Islet of Langerhans (tissue), 1 donor: Measurements from ENCODE around the gene SPI1.

ENCODE experiments used
- FAIRE-seq: peaks from one replicate; lab custom pipeline; 2011; peaks lifted over from hg19 to GRCh38; lab: Jason Lieb, UNC

The SPI1 gene

DNA sequence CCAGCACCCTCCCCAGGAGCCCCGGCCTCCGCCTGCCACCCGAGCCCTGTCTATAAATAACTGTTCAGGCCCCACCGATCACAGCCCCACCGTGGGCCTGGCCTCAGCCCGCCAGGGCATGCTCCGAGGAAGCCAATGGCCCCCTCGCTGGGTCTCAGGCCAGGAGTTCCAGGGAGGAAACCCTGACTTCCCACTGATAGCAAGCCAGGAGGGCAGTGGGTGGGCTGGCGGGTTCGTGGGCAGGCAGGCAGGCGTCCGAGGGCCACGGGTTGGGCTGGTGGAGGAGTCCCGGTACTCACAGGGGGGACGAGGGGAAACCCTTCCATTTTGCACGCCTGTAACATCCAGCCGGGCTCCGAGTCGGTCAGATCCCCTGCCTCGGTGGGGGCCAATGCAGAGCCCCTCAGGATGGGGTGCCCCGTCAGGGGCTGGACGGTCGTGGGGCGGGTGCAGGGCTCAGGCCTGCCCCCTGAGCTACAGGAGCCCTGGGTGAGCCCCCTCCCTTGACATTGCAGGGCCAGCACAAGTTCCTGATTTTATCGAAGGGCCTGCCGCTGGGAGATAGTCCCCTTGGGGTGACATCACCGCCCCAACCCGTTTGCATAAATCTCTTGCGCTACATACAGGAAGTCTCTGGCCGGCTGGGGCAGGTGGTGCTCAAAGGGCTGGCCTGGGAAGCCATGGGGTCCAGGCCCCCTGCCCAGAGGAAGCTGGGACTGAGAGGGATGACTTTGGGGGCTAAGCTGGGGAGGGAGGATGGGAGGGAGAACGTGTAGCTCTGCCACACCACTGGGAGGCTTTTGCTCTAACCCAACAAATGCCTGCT lies at the start of gene SPI1:
Gene SPI1 (minus strand): TSS at position 538 of the 826 bp plus-strand sequence. CDS start 194 bp downstream, at position 344.
- FAIRE-seq = no peak

DNA sequence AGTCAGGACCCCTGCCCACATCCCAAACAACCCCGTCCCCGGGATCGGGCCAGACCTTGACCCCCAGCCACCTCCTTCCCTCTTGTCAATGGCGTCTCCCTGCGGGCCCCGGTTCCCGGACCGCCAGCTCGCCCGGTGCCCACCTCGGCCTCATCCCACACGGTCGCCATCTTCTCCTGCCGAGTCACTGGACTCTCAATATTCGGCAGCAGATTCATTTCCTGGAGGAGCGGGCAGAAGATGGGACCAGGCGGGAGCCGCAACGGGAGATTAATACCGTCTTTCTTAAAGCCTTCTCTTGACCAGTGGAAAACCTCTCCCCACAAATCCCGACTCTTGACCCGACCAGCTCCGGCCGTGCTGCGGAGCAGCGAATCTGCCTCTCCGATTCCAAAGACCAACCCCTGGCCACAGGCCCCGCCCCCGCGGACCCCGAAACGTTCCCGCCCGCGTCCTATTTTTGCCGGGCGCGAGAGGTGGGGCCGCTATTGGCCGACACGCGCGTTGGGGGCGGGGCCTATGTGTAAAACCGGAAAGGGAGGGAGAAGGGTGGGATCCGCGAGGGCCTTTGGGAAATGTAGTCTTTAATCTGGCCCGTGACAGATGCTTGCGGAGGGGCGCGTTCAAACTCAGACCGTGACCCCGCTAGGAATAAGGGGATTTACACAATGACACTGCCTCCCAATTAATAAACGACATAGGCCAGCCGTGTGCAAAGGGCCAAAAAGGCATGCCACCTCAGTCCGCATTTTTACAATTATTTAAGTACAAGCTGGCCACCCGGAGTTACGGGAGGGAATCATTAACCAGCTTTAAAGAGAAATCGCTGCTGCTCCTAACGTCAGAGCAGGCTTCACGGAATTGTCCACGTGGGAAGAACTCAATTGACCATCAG lies 48.0 kb upstream of the SPI1 start, which contains the start of gene PSMC3:
Gene PSMC3 (minus strand): TSS at position 378 of the 895 bp plus-strand sequence. CDS start 160 bp downstream, at position 218.
- FAIRE-seq = peak; percentile 81

DNA sequence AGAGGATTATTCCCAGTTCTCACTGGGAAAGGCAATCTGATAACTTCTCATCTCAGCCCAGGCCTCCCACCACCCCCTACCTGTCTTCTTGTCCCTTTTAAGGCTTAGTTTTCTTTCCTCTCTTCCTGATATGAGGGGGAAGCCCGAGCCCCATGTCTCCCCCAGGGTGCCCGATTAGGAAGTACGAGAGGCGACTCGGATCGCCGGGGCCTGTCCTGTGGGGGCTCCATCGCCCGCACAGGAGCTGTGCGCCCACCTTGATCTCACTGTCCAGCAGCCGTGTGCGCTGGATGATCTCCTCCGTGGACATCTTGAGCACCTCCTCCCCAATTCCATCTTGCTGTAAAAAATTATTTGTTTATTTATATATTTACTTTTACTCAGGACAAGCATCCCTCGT lies 47.3 kb upstream of the SPI1 start:
- no peak for FAIRE-seq

DNA sequence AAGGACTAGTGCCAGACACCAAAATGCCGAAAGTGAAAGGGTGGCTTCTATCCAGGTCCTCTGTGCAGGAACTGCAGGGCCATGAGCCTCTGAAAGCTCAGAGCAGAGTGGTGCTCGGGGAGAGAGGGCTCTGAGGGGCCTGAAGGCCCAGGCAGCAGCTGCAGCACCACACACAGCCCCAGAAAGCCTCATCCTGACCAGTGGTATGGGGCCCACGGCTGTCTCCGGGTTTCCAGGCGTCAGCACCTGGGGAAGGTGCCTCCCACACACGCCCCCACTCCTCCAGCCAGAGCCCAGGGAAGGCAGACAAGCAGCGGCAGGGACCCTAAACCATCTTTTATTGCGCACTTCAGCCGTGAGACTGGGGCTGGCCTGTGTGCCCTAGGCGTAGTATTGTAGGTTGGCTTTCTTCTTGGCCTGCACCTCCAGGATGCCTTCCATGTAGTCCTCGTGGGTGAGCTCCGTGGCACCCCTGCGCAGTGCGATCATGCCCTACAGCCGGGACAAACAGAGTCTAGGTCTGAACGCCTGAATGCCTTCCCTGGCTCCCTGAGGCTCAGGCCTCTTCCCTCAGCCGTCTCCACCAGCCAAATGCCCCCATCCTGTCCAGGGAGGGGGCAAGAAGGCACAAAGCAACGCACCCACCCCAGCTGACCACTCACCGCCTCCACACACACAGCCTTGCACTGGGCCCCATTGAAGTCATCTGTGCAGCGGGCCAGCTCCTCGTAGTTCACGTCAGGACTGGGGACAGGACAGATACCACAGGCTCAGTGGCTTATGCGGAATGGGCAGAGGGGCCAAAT lies 40.3 kb upstream of the SPI1 start:
- no peak for FAIRE-seq

DNA sequence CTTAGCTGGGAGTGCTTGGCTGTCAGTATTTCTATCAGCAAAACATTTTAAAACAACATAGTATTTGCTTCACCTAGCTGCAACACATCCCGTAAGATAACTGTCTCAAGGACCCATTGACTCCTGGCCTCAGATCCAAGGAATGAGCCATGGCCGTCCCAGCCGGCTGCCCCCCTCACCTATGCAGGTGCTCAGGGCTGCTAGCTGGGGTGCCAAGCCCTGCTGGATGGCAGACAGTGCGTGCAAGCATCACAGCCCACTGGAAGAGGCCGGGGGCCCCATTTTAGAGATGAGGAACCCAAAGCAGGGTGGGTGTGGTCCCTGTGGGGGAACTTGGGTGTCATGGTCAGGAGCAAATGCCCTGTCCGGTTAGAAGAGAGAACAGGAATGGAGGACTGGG lies 39.4 kb upstream of the SPI1 start:
- no peak for FAIRE-seq

DNA sequence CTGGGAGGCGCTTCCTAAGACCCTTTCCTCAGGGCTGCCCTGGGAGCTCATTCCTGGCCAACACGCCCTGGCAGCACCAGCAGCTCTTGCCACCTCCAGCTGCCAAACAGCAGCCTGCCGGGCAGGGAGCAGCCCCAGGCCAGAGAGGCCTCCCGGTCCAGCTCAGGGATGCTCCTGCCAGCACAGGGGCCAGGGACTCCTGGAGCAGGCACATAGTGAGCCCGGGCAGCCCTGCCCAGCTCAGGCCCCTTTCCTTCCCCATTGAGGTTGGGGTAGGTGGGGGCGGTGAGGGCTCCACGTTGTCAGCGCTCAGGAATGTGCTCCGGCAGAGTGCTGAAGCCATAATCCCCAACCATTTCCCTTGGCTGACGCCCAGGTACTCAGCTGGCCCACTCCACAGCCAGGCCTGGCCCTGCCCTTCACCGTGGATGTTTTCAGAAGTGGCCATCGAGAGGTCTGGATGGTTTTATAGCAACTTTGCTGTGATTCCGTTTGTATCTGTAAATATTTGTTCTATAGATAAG lies 37.7 kb upstream of the SPI1 start:
- FAIRE-seq = no peak

DNA sequence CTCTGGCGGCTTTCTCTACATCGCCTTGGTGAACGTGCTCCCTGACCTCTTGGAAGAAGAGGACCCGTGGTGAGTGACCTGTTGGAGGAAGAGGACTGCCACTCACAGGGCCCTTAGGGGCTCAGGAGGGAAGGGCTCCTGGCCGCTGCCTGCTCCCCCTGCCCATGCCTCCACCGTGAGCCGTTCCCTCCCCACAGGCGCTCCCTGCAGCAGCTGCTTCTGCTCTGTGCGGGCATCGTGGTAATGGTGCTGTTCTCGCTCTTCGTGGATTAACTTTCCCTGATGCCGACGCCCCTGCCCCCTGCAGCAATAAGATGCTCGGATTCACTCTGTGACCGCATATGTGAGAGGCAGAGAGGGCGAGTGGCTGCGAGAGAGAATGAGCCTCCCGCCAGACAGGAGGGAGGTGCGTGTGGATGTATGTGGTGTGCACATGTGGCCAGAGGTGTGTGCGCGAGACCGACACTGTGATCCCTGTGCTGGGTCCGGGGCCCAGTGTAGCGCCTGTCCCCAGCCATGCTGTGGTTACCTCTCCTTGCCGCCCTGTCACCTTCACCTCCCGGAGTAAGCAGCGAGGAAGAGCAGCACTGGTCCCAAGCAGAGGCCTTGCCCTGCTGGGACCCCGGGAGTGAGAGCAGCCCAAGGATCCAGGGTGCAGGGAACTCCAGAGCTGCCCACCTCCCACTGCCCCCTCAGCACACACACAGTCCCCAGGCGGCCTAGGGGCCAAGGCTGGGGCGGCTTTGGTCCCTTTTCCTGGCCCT lies 36.9 kb upstream of the SPI1 start:
- FAIRE-seq = no peak

DNA sequence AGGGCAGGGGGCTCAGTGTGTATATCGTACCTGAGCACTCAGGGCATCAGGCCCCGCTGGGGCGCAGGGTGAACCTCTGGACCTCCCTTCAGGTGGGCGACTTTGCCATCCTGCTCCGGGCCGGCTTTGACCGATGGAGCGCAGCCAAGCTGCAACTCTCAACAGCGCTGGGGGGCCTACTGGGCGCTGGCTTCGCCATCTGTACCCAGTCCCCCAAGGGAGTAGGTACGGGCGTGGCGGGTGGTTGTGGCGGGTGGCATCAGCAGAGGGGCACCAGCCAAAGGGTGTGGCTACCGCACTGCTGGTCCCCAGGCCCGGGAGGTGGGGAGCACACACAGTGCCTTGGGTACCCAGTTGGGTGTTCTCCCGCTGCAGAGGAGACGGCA lies 36.3 kb upstream of the SPI1 start:
- no peak for FAIRE-seq

DNA sequence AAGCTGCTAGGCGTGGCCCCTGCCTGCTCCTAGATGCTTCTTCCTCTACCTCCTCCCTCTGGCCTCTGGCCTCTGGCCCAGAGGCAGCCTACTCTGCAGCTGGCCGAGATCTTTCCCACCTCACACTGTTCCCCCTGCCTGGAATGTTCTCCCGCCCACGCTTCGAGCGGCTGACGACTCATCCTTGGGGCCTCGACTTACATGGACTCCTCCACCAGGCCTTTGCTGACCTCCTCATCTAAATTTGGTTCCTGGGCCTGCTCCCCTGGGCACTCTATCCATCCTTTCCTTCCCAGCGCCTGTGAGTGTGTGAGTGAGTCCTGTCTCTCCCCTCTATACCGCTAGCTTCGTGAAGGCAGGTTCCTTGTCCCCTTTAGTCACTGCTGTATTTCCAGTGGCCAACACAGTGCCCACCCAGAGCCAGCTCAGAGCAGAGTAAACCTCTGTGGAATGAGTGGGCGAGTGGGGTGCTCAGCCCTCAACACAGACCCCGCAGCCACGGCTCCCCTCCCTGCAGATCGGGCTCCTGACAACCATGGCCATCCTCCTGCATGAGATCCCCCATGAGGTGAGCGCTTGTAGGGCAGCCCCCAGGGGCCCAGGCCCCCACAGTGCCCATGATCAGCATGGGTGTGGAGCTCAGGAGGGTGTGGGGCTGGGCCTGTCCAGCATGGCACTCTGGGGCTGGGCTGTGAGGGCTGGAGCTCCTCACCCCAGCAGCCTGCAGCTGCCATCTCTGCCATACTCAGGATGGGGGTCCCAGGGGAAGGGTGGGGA lies 35.7 kb upstream of the SPI1 start:
- no peak for FAIRE-seq

DNA sequence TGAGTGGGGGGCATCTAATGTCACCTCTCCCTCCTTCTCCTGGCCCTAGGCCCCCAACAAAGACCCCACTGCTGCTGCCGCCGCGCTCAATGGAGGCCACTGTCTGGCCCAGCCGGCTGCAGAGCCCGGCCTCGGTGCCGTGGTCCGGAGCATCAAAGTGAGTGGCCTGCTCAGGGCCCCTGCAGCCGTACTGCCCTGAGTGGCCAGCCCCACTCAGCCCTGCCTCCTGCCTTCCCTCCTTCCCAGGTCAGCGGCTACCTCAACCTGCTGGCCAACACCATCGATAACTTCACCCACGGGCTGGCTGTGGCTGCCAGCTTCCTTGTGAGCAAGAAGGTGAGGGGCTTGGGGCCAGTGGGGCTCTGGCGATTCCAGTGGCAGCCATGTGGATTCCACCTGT lies 35.0 kb upstream of the SPI1 start:
- no peak for FAIRE-seq

DNA sequence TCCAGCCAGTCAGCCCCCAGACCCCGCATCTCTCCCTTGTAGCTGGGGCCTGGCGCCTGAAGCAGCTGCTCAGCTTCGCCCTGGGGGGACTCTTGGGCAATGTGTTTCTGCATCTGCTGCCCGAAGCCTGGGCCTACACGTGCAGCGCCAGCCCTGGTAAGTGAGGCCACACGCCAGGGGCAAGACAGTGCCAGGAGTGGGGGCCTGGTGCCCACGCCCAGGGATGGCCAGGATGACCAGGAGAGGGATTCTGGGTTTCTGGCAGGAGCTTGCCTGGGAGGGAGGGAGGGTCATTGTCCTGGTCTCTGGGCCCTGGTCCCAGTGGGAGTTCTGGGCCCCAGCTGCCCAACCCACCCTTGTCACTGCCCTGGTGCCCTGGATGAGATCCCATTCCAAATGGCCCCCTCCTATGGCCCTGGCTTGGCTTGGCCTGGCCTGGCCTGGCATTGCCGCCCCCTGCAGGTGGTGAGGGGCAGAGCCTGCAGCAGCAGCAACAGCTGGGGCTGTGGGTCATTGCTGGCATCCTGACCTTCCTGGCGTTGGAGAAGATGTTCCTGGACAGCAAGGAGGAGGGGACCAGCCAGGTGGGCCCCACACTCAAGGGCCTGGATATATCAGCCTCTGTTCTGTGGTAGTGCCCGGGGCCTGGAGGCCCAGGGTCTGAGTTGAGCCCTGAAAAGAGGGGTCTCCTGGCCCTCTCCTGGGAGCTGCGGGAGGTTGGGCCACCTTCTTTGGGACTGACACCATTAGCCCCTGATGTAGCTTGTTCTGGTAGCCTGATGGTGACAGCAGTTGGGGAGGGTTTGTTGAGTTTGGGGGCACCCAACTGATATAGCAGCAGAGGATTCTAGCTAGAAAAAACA lies 33.8 kb upstream of the SPI1 start:
- no peak for FAIRE-seq

DNA sequence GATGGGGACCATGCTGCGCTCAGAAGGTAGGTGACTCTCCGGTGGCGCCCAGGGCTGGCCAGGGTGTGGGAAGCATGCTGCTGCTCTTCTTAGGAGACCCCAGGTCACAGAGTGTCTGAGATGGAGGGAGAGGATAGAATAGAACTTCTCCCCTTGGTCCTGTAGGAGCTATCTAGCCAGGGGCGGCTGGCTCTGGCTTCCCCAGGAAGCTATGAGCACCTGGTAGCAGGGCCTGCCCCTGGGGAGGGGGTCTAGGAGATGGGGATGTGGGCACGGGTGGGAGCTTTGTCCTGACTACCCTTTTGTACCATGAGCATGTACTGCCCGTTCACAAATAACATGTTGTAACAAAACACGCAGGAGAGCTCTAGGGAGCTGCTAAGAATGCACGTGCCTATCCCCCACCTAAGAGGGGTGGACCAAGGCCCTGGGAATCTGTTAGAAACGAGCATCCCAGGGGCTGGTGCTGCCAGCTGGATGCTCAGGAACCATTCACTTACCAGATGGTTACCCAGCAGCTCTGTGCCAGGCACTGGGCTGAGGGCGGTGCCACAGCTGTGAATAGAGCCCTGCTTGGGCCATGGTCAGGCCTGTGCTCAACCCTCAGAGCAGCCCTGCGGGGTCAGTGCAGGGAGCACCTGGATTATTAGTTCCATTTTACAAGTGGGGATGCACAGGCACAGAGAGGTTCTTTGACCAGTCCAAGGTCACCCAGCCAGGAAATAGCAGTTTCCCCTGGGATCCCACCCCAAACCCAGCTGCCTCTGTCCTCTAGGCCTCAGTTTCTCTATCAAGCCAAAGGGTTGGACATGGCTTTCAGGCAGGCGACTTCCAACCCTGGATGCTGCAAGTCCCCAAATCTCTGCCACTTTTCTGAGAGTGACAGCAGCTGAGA lies 32.3 kb upstream of the SPI1 start:
- FAIRE-seq = no peak

DNA sequence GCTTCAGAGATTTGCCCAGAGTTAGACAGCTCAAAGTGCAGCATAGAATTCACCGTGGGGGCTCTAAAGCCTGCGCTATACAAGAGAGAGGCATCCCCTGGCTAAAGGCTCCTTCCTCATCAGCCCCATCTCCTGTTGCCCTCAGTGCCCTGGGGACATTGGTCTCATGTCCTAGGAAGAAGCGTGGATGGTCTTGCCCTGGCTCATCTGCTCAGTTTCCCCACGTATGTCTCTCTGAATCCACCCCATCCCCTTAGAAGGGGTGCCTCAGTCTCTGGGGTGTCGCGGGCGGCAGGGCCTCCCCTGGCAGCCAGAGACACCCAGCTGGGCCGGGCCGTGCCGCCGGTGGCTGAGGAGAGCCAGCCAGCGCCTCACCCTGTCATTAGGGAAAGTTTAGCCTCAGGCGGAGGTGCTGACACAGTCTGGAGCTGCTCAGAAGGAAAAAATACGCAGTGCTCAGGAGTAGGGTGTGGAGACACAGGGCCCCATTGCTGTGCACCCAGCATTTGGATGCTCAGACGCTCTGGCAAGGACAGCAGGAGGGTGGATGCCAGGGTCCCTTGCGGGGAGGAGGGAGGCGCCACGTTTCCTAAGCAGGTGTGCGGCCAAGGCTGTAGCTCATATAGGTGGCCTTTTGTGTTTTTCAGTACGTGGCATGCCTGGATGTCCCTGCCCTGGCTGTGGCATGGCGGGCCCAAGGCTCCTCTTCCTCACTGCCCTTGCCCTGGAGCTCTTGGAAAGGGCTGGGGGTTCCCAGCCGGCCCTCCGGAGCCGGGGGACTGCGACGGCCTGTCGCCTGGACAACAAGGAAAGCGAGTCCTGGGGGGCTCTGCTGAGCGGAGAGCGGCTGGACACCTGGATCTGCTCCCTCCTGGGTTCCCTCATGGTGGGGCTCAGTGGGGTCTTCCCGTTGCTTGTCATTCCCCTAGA lies 31.4 kb upstream of the SPI1 start:
- FAIRE-seq = no peak

DNA sequence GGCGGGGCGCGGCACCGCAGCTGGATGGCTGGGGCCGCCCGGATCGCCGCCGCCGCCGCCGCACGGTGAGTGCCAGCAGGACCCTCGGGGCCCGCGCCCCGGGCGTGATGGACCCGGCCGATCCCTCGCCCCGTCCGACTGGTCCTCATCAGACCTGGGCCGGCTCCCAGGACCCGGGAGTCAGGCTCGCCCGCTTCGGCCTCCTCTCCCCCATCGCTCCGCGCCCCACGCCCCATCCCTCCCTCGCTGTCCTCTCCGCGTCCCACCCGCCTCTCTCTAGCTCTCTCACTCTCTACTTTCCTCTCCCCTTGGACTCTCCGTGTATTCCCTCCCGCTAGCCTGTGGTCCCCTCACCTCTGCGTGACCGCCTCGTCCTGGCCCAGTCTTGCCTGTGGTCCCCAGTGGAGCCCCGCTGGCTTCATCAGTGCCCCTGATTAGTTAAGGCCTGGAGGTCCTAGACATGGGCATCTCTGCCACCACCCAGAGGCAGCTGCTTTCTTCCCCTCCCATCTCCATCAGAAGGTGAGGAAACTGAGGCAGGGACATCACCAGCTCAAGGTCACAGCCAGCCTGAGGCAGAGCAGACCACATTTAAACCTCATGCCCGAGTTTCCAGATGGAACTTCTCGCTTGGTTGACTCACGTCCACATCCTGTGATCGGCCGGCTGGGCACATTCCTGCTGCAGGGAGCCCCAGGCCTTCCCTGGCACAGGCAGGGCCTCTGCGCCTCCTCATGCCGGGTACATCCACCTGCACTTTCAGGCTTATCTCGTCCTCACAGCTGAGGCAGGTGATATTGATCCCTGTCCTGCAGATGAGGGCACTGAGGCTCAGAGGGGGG lies 30.5 kb upstream of the SPI1 start:
- FAIRE-seq = no peak

DNA sequence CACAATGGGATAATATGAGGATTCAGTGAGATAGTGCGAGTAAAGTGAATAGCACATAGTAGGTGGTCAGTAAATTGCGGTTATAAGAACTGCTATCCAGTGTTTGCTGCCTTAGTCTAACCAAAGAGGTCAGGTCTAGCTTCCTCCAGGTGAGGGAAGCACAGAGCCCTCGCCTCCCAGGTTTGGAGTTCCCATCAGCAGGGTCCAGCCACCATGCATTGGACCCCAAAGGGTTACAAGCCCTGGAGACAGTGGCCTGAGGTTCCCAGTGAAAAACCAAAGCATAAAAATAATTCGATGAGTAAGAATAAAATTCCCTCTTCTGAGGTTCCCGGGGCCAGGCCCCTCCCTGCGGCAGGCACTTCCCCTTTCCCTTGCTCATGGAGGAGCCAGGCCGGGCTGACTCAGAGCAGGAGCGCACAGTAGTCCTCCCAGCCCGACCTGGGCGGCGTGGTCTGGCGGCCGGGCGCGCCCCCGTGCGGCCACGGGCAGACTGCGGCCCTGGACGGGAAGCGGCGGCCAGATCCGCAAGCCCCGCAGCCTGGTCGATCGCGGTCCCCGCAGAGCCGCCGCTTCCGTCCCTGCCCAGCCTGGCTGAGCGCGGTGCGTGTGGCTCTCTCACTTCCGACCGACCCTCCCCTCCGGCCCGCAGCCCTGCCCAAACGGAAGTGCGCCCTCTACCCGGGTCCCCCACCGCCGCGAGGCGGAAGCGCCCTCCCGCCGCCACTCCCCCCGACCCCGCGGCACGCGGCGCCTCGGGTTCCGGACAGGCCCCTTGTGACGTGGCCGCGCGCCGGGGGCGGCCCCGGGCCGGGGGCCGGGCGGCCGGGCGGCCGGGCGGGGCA lies 29.6 kb upstream of the SPI1 start, which contains the start of gene SLC39A13:
Gene SLC39A13 (plus strand): TSS at position 845 of the 845 bp plus-strand sequence. CDS start 1,505 bp downstream, outside the sequence.
- FAIRE-seq = no peak
